ENCODE data around the gene HOXB8. TPM values are rescaled to one million over a fixed set of nuclear protein-coding genes. Genes with fewer than 3 reads are reported as not detected.

HOXB8 gene
- polyA plus RNA-seq, 1 donor from 2014 or later: not detected

DNA sequence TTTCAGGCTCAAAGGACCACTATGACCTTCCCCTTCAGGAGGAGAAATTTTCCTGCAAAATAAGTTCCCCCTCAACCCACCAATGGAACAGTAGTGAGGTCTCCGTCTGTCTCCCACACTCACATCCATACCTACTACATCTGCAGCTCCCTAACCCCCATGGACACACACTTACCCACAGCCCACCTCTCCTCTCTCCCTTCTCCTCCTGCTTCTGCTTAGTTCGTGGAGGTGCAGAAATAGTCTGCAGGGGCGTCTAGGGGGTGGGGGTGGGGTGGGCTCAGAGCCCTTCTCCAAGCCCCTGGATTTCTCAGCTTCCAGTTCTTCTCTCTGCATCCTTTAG lies 45.9 kb downstream of the HOXB8 start:
- H3K79me2 ChIP-seq (replicated peaks; ENCODE audit: insufficient read depth, low read length): no peaks in the 10 kb centered on the region
- H3K27me3 ChIP-seq (ENCODE audit: insufficient read depth, low read depth, low read length): peaks cover 100% of the 10 kb centered on the region
- no peak overlapping the region for H3K4me3 ChIP-seq (ENCODE audit: low read length)
- no peaks in the 10 kb centered on the region for H3K9me2 ChIP-seq (ENCODE audit: insufficient read depth, low read length)
- TF ChIP-seq EP300 (conservative IDR thresholded peaks at IDR 0.05; ENCODE audit: poor library complexity, severe bottlenecking): no peak
- TF ChIP-seq TAF1 (IDR thresholded peaks at IDR 0.05; ENCODE audit: low read depth): no peak
- TF ChIP-seq, protein P1, sequence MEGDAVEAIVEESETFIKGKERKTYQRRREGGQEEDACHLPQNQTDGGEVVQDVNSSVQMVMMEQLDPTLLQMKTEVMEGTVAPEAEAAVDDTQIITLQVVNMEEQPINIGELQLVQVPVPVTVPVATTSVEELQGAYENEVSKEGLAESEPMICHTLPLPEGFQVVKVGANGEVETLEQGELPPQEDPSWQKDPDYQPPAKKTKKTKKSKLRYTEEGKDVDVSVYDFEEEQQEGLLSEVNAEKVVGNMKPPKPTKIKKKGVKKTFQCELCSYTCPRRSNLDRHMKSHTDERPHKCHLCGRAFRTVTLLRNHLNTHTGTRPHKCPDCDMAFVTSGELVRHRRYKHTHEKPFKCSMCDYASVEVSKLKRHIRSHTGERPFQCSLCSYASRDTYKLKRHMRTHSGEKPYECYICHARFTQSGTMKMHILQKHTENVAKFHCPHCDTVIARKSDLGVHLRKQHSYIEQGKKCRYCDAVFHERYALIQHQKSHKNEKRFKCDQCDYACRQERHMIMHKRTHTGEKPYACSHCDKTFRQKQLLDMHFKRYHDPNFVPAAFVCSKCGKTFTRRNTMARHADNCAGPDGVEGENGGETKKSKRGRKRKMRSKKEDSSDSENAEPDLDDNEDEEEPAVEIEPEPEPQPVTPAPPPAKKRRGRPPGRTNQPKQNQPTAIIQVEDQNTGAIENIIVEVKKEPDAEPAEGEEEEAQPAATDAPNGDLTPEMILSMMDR (IDR thresholded peaks at IDR 0.05; ENCODE audit: poor library complexity, severe bottlenecking): no peak
- no peak for TF ChIP-seq EZH2 (IDR thresholded peaks at IDR 0.05; ENCODE audit: borderline replicate concordance, insufficient read depth, low read length, poor library complexity, severe bottlenecking)
- no peak for TF ChIP-seq MXI1 (conservative IDR thresholded peaks at IDR 0.05; ENCODE audit: poor library complexity, severe bottlenecking)
- no peak for TF ChIP-seq SMC3 (conservative IDR thresholded peaks at IDR 0.05; ENCODE audit: poor library complexity)
- no peak for TF ChIP-seq POLR2AphosphoS5 (IDR thresholded peaks at IDR 0.05)
- TF ChIP-seq, protein P2, sequence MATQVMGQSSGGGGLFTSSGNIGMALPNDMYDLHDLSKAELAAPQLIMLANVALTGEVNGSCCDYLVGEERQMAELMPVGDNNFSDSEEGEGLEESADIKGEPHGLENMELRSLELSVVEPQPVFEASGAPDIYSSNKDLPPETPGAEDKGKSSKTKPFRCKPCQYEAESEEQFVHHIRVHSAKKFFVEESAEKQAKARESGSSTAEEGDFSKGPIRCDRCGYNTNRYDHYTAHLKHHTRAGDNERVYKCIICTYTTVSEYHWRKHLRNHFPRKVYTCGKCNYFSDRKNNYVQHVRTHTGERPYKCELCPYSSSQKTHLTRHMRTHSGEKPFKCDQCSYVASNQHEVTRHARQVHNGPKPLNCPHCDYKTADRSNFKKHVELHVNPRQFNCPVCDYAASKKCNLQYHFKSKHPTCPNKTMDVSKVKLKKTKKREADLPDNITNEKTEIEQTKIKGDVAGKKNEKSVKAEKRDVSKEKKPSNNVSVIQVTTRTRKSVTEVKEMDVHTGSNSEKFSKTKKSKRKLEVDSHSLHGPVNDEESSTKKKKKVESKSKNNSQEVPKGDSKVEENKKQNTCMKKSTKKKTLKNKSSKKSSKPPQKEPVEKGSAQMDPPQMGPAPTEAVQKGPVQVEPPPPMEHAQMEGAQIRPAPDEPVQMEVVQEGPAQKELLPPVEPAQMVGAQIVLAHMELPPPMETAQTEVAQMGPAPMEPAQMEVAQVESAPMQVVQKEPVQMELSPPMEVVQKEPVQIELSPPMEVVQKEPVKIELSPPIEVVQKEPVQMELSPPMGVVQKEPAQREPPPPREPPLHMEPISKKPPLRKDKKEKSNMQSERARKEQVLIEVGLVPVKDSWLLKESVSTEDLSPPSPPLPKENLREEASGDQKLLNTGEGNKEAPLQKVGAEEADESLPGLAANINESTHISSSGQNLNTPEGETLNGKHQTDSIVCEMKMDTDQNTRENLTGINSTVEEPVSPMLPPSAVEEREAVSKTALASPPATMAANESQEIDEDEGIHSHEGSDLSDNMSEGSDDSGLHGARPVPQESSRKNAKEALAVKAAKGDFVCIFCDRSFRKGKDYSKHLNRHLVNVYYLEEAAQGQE (IDR thresholded peaks at IDR 0.05; ENCODE audit: borderline replicate concordance): no peak
- TF ChIP-seq RAD21 (conservative IDR thresholded peaks at IDR 0.05): no peak
- no peak overlapping the region for H3K27ac ChIP-seq (ENCODE audit: low read length)
- H3K9ac ChIP-seq (ENCODE audit: low read length): no peak overlapping the region
- H3K4me2 ChIP-seq (ENCODE audit: low read length): no peak overlapping the region
- H4K20me1 ChIP-seq (ENCODE audit: insufficient read depth): no peaks in the 10 kb centered on the region
- H3F3A ChIP-seq (ENCODE audit: insufficient read depth, low read length, poor library complexity, severe bottlenecking): no peaks in the 10 kb centered on the region
- no peak overlapping the region for H2AFZ ChIP-seq (ENCODE audit: low read depth, low read length)
- H3K36me3 ChIP-seq (ENCODE audit: insufficient read depth, low read length): no peaks in the 10 kb centered on the region
- no peaks in the 10 kb centered on the region for H3K9me3 ChIP-seq (ENCODE audit: low read length)

DNA sequence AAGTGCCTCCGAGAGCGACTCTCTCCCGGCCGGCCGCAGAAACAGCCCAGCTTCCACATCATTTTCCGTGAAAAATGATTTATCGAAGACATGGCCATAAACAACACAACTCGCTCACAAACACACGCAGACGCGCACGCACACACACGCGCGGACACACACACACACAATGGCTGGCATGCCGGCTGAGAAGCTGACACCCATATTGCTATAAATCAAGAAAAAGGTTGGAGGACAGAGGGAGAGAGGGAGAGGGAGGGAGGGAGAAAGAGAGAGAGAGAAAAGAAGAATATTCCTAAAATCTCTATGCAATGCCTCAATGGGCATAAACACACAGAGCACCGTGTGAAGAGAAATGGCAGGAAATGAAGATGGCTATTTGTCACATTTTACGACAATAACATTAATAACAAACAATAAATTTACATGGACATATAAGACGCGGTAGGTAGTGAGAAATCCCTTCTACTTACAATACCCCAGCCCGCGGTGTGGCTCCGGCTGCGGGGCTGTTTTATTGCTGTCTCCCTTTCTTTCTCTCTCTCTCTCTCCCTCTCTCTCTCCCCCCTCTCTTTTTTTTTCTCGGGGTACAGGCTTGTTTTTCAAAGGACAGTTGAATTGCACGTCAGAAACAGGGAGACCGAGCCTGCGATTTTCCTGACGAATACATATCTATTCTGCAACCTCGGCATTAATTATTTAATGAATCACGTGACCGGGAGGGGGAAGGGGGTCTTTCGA lies 46.4 kb downstream of the HOXB8 start:
- no peaks in the 10 kb centered on the region for H3K36me3 ChIP-seq (ENCODE audit: insufficient read depth, low read length)
- H3K4me2 ChIP-seq (ENCODE audit: low read length): no peak overlapping the region
- no peak overlapping the region for H3K27ac ChIP-seq (ENCODE audit: low read length)
- H3K79me2 ChIP-seq (replicated peaks; ENCODE audit: insufficient read depth, low read length): no peaks in the 10 kb centered on the region
- H3F3A ChIP-seq (ENCODE audit: insufficient read depth, low read length, poor library complexity, severe bottlenecking): no peaks in the 10 kb centered on the region
- H3K27me3 ChIP-seq (ENCODE audit: insufficient read depth, low read depth, low read length): peaks cover 99% of the 10 kb centered on the region
- no peaks in the 10 kb centered on the region for H3K9me3 ChIP-seq (ENCODE audit: low read length)
- no peak overlapping the region for H3K9ac ChIP-seq (ENCODE audit: low read length)
- no peak overlapping the region for H3K4me3 ChIP-seq (ENCODE audit: low read length)
- no peak for TF ChIP-seq MXI1 (conservative IDR thresholded peaks at IDR 0.05; ENCODE audit: poor library complexity, severe bottlenecking)
- TF ChIP-seq TAF1 (IDR thresholded peaks at IDR 0.05; ENCODE audit: low read depth): no peak
- TF ChIP-seq POLR2AphosphoS5 (IDR thresholded peaks at IDR 0.05): no peak
- no peak for TF ChIP-seq SMC3 (conservative IDR thresholded peaks at IDR 0.05; ENCODE audit: poor library complexity)
- no peak for TF ChIP-seq EZH2 (IDR thresholded peaks at IDR 0.05; ENCODE audit: borderline replicate concordance, insufficient read depth, low read length, poor library complexity, severe bottlenecking)
- TF ChIP-seq, protein P2 (IDR thresholded peaks at IDR 0.05; ENCODE audit: borderline replicate concordance): no peak
- TF ChIP-seq, protein P1 (IDR thresholded peaks at IDR 0.05; ENCODE audit: poor library complexity, severe bottlenecking): no peak
- TF ChIP-seq RAD21 (conservative IDR thresholded peaks at IDR 0.05): no peak
- no peak for TF ChIP-seq EP300 (conservative IDR thresholded peaks at IDR 0.05; ENCODE audit: poor library complexity, severe bottlenecking)
- no peak overlapping the region for H2AFZ ChIP-seq (ENCODE audit: low read depth, low read length)
- H4K20me1 ChIP-seq (ENCODE audit: insufficient read depth): no peaks in the 10 kb centered on the region
- no peaks in the 10 kb centered on the region for H3K9me2 ChIP-seq (ENCODE audit: insufficient read depth, low read length)

All from neural cell (in vitro differentiated cells).